Measurements from ENCODE around the gene DLG2. TPM values are rescaled to one million over a fixed set of nuclear protein-coding genes. Genes with fewer than 3 reads are reported as not detected.

Gene DLG2
- total and polyA plus RNA-seq, 9 of the 15 experiments (the other 6 are each of a cell fraction or from before 2014, with no cell fraction given), result 0.52 to 1.6 (median 0.95) TPM

DNA sequence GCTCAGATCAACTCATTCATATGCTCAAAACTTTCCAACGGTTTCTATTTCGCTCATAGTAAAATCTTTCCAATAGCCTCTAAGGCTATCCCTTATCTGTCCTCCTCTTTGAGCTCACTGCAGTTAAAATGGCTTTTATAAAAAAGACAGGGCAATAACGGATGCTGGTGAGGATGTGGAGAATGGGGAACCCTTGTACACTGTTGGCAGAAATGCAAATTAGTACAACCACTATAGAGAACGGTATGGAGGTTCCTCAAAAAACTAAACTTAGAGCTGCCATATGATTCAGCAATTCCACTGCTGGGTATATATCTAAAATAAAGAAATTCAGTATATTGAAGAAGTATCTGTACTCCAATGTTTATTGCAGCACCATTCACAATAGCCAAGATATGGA lies 345.6 kb downstream of the DLG2 start:
- H4K20me1 ChIP-seq (replicated peaks; ENCODE audit: control insufficient read depth, insufficient read depth, low read length), result no peaks in the 10 kb centered on the region
- FAIRE-seq, result no peak
- H3K4me3 ChIP-seq, result no peak overlapping the region
- H3K4me2 ChIP-seq (ENCODE audit: insufficient read depth, low read length), result no peak overlapping the region
- WGBS (ENCODE audit: insufficient coverage, low coverage, missing lambda C conversion rate), result 0% methylated on average over 4 of the region's 4 CpGs
- intact Hi-C loops (cut with micrococcal nuclease), result no loop called here
- H3K4me1 ChIP-seq (replicated peaks in 1 of 2; ENCODE audit: control insufficient read depth in 2 of 2, insufficient read depth in 2 of 2, low read length in 2 of 2), result no peaks in the 10 kb centered on the region
- no peak overlapping the region for H3K27ac ChIP-seq (ENCODE audit: extremely low read depth, low read depth, low read length)
- POLR2A ChIA-PET, result no interaction called here
- no peak overlapping the region for H2AFZ ChIP-seq (ENCODE audit: low read depth, low read length)
- H3K36me3 ChIP-seq (ENCODE audit: control insufficient read depth, insufficient read depth, low read length), result no peaks in the 10 kb centered on the region
- no peak for ATAC-seq
- TF ChIP-seq, protein P1, sequence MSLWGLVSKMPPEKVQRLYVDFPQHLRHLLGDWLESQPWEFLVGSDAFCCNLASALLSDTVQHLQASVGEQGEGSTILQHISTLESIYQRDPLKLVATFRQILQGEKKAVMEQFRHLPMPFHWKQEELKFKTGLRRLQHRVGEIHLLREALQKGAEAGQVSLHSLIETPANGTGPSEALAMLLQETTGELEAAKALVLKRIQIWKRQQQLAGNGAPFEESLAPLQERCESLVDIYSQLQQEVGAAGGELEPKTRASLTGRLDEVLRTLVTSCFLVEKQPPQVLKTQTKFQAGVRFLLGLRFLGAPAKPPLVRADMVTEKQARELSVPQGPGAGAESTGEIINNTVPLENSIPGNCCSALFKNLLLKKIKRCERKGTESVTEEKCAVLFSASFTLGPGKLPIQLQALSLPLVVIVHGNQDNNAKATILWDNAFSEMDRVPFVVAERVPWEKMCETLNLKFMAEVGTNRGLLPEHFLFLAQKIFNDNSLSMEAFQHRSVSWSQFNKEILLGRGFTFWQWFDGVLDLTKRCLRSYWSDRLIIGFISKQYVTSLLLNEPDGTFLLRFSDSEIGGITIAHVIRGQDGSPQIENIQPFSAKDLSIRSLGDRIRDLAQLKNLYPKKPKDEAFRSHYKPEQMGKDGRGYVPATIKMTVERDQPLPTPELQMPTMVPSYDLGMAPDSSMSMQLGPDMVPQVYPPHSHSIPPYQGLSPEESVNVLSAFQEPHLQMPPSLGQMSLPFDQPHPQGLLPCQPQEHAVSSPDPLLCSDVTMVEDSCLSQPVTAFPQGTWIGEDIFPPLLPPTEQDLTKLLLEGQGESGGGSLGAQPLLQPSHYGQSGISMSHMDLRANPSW (CRISPR knock-in tag; IDR thresholded peaks at IDR 0.05), result no peak
- TF ChIP-seq, protein P2, sequence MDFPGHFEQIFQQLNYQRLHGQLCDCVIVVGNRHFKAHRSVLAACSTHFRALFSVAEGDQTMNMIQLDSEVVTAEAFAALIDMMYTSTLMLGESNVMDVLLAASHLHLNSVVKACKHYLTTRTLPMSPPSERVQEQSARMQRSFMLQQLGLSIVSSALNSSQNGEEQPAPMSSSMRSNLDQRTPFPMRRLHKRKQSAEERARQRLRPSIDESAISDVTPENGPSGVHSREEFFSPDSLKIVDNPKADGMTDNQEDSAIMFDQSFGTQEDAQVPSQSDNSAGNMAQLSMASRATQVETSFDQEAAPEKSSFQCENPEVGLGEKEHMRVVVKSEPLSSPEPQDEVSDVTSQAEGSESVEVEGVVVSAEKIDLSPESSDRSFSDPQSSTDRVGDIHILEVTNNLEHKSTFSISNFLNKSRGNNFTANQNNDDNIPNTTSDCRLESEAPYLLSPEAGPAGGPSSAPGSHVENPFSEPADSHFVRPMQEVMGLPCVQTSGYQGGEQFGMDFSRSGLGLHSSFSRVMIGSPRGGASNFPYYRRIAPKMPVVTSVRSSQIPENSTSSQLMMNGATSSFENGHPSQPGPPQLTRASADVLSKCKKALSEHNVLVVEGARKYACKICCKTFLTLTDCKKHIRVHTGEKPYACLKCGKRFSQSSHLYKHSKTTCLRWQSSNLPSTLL (IDR thresholded peaks at IDR 0.05), result no peak
- TF ChIP-seq, protein P3, sequence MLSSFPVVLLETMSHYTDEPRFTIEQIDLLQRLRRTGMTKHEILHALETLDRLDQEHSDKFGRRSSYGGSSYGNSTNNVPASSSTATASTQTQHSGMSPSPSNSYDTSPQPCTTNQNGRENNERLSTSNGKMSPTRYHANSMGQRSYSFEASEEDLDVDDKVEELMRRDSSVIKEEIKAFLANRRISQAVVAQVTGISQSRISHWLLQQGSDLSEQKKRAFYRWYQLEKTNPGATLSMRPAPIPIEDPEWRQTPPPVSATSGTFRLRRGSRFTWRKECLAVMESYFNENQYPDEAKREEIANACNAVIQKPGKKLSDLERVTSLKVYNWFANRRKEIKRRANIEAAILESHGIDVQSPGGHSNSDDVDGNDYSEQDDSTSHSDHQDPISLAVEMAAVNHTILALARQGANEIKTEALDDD (IDR thresholded peaks at IDR 0.05), result no peak
- TF ChIP-seq KDM2B (CRISPR knock-in tag; IDR thresholded peaks at IDR 0.05) (no peak), DDX20 (tag; IDR thresholded peaks at IDR 0.05; ENCODE audit: low read depth) (no peak), HNRNPL (IDR thresholded peaks at IDR 0.05; ENCODE audit: low read depth, low read length) (no peak), ZEB2 (IDR thresholded peaks at IDR 0.05) (no peak), PRMT5 (CRISPR knock-in tag; IDR thresholded peaks at IDR 0.05) (no peak), RAD21 (CRISPR knock-in tag; conservative IDR thresholded peaks at IDR 0.05 in 1 of 2, IDR thresholded peaks at IDR 0.05 in 1 of 2) (no peak), NR2C1 (IDR thresholded peaks at IDR 0.05) (no peak), NR2C1 (tag; IDR thresholded peaks at IDR 0.05) (no peak), NFE2 (IDR thresholded peaks at IDR 0.05; ENCODE audit: low read depth) (no peak), RBM22 (IDR thresholded peaks at IDR 0.05; ENCODE audit: low read depth, low read length, poor library complexity, severe bottlenecking) (no peak), WHSC1 (IDR thresholded peaks at IDR 0.05; ENCODE audit: low read length) (no peak), TAF15 (IDR thresholded peaks at IDR 0.05; ENCODE audit: low read depth, low read length) (no peak)
- TF ChIP-seq, protein P4, sequence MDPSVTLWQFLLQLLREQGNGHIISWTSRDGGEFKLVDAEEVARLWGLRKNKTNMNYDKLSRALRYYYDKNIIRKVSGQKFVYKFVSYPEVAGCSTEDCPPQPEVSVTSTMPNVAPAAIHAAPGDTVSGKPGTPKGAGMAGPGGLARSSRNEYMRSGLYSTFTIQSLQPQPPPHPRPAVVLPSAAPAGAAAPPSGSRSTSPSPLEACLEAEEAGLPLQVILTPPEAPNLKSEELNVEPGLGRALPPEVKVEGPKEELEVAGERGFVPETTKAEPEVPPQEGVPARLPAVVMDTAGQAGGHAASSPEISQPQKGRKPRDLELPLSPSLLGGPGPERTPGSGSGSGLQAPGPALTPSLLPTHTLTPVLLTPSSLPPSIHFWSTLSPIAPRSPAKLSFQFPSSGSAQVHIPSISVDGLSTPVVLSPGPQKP (CRISPR knock-in tag; IDR thresholded peaks at IDR 0.05), result no peak
- DNase-seq (ENCODE audit: extremely low read depth in 1 of 4, low spot score in 3 of 4), result no peak
- H3K9me1 ChIP-seq (ENCODE audit: control insufficient read depth, insufficient read depth, low read length), result no peaks in the 10 kb centered on the region
- BruUV-seq (replicated peaks), result no TSS peak
- H3K9me3 ChIP-seq (replicated peaks; ENCODE audit: control insufficient read depth, insufficient read depth, low read depth, low read length), result no peaks in the 10 kb centered on the region
- H3K9ac ChIP-seq (ENCODE audit: insufficient read depth in 1 of 2, low read depth in 2 of 2, low read length in 2 of 2), result no peak overlapping the region
- in situ Hi-C loops (cut with MboI), result no loop called here
- CTCF ChIA-PET (ENCODE audit: low intra/inter-chr PET ratio), result no interaction called here
- H3K79me2 ChIP-seq (ENCODE audit: control insufficient read depth, insufficient read depth, low read length), result no peaks in the 10 kb centered on the region
- H3K27me3 ChIP-seq (ENCODE audit: control insufficient read depth in 2 of 2, insufficient read depth in 2 of 2, low read length in 2 of 2), result no peaks in the 10 kb centered on the region

Measured in K562 (cell line).